CD4-positive, alpha-beta T cell treated with Interleukin-4 for 1 hour (primary cell): ENCODE data around the gene LHPP.

Experiments used
- DNase-seq, 2 donors: peaks; one replicate each; pipeline ENCODE4 v3.0.0-alpha.2; 2020 to 2022

Gene LHPP

DNA sequence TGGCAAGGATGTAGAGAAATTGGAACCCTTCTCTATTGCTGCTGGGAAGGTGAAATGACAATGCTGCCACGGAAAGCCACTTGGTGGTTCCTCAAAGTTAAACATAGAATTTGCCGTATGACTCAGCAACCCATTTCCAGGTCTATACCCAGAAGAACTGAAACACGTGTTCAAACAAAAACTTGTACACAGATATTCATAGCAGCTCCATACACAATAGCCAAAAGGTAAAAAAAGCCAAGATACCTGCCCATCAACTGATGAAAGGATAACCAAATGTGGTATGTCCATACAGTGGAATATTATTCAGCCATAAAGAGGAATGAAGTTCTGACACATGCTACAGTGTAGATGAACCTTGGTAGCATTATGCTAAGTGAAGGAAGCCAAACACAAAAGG, 39.1 kb downstream of the LHPP start:
- DNase-seq = no peak

DNA sequence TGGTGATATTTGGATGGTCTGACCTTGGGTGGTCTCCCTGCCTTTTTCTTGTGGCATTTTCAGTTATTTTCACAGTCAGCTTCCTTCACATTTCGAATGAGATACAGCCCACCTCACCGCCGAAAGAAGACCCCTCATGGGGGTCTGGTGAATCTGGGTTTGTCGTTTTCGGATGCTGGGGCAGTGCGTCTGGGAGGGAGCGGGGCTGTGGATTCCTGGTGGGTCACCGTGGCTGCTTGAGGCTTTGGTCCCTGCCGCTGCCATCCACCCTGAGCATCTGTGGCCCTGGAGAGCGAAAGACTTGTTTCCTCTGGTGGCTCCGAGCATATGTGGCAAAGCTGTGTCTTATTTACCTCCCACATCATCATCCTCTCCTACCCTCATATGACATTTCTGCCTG, 43.1 kb downstream of the LHPP start:
- DNase-seq = no peak

DNA sequence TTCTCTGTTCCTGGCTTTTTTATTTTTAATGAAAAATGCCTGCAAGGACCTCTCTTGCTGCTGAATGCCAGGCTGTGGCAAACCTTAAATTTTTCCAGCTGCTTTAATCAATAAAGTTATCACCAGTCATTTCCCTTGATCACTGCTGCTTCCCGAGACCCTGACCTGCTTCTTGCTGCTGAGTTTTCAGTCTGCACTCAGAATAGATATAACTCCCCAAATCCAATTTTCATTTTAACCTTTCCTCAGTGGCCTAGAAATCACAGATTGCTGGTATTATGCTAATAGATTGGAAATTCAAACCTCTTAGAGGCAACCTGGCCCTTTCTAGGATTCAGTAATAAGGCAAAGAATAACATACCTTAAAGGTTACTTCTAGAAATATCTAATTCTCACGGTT, 43.7 kb downstream of the LHPP start:
- no peak for DNase-seq

DNA sequence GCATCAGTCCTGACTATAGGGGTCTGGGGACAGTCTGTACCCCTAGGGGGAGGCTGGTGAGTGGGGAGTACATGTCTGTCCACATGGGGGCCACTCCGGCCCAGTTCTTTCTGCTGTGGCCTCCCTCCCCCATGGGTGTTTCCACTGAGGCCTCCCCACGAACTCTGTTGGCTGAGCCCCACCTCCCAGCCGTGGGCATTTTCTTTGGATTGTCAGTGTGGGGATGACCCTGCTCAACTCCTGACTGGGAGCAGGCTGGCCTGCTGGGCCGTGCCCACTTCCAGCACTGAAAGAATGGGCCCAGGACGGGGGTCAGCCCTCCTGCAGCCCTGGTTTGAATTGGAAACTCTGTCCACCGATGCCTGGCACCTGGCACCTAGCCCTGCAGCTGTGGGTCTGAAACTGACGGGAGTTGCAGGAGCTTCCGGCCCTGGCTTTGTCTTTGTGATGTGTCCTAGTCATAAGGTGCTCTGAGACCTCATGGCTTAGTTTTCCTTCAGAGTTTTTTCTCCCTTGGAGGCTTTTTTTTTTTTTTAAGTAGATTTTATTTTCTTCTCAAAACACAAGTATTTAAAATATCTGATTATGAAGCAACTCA, 46.5 kb downstream of the LHPP start:
- DNase-seq = no peak

DNA sequence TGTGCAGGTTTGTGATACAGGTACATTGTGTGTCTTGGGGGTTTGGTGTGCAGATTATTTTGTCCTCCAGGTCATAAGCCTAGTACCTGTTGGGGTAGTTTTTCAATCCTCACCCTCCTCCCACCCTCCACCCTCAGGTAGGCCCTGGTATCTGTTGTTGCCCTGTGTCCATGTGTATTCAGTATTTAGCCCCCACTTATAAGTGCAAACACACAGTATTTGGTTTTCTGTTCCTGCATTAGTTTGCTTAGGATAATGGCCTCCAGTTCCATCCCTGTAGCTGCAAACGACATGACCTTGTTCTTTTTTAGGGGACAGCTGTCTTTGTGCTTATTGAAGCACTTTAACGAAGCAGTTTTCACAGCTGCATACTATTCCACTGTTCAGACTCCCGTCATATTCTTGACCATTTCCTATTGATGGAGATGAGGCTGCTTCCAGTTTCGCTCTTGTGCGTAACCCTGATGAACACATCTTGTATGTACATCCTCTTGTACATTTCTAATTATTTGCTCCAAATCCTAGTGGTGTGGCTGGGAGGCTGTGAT, 47.4 kb downstream of the LHPP start:
- DNase-seq = no peak

DNA sequence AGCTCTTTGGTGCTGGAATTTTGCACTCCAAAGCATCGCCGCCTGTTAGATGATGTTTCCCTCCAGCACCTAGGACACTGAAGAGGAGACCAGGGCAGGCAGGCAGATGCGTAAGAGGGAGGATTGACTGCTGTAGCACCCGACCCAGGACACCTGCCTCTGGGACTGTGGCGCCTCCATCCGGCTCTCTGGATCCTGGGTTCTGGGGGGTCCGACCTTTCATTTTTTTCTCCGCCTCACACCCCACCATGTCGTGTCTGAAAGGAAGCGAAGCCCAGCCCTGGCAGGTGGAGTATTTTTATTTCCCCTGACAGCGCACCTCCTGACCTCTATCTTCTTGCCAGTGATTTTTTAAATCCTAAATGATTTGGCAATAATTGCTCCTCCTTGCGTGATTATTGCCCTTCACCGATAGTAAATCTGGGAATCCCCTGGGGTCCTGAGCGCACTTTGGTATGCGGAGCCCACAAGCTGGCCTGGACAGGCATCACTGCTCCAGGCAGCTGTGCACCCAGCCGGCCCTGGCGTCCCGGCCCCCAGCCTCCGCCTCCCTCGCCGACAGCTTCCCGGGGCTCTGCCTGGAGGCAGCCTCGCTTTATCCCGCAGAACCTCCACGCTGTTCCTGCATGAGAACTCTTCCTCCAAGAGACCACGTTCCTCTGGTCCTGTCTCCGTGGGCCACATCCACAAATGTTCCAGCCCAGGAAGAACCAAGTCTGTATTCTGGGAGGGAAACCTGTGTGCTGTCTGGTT, 48.4 kb downstream of the LHPP start:
- DNase-seq = no peak

DNA sequence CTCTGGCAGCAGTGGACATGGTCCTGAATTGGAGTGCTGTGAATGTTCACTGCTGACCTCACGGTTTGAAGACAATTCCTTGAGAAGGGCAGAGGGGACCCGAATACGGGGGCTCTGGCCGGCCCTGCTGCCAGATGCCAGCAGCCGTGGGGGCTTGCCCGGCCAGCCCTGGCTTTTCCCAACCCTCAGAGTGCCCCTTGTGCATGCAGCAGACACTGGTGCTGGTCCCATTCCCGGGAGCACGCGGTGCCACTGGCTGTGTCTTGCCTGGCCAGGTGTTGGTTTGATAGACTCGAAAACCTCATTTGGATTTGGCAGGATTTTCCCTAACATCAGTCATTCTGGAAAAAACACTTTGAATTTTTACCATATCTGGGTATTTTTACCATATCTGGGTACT, 49.1 kb downstream of the LHPP start:
- no peak for DNase-seq

DNA sequence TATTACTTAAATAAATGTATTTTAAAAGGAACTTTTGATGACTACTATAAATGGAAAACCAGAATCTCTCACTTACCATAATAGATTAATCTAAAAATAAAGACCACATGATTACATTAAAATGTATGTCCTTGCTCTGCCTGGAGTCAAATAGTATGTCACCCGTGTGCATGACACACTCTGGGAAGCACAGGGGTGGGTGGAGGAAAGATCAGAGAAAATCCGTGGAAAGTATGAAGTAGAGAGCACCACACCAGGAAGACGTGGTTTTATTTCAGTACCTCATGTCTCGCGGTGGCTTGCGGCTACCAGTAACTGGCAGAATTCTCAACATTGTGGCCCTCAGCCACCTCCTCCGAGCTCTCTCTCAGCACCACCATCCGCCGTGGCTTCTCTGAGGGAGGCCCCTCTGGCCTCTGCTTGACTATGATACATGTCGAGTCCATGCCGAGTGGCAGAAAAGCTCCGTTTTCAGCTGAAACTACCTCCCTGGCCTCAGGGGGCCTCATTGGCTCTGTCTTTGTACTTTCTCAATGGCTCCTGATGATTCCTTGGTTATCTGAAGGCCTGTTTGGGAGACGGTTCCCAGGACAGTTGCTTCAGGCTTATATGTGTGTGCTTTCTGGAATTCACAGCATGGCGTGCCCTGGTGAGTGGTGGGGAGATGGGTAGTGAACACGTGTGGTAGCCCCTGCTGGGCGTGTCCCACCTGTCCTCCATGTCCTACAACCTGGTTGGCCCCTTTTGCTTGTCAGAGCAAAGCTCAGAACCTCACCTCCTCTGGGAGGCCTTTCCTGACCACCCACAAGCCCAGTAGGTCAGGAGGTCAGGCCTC, 49.8 kb downstream of the LHPP start:
- no peak for DNase-seq

DNA sequence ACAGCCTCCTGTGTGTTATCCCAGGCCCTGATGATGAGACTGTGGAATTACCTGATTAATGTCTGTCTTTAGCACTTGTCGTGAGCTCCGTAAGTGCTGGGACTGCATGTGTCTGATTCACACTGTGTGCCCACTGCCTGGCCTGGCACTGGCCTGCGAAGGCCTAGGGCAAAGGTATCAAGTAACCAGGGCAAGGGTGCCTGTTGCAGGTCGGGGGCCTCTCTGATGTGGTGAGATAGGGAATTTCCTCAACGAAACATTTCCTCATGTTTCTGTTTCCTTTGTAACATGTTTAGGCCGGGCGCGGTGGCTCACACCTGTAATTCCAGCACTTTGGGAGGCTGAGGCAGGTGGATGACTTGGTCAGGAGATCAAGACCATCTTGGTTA, 50.4 kb downstream of the LHPP start:
- no peak for DNase-seq

DNA sequence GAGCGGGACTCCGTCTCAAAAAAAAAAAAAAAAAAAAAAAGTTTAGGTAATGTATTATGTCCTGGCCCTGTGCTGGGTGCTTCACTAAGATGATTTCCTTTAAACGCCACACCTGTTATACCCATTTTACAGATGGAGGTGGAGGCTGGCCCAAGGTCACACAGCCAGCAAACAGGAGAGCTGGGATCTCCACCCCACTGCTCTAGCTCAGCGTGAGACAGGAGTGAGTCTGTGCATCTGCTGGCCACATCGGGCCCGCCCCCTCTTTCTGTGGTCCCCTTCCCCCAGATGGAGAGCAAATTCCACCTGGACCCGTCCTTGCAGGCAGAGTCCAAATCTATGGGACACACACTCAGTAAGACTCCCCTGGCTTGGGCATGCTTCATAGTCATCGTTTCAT, 51.0 kb downstream of the LHPP start:
- no peak for DNase-seq

DNA sequence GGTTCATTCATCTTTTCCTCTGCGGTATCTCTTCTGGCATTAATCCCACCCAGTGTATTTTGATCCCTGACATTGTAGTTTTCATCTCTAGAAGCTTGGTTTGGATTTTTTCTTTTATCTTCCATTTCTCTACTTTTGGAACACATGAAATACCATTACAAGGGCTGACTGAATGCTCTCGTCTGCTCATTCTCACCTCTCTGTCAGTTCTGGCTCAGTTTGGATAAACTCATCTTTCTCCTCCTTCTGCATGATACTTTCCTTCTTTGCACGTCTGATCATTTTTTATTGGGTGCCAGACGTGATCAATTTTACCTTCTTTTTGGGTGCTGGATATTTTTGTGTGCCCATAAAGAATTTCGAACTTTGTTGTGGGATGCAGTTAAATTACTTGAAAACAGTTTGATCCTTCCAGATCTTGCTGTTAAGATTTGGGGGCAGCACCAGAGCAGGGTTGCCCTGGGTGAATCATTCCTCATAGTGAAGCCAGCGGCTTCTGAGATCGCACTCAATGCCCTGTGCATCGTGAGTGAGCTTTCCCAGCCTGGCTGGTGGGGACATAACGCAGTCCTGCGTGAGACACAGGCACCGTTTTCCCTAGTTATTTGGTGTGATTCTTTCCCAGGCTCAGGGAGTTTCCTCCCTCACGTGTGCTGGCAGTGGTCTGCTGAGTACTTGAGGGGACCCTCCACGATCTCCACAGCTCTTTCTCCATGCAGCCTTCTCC, 53.8 kb downstream of the LHPP start:
- DNase-seq = no peak

DNA sequence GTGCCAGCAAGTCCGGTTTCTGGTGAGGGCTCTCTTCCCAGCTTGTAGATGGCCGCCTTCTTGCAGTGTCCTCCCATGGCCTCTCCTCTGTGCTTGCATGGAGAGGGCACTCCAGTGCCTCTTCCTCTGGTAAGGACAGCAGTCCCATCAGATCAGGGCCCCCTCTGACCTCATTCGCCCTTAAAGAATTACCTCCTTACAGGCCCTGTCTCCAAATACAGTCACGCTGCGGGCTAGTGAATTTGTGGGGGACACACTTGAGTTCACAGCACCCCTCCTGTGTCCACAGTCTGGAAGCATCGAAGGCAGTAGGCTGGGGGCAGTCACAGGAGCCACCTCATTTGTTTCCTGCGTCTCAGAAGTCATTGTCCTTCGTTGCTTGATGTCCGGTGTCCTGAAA, 54.6 kb downstream of the LHPP start:
- DNase-seq = no peak

DNA sequence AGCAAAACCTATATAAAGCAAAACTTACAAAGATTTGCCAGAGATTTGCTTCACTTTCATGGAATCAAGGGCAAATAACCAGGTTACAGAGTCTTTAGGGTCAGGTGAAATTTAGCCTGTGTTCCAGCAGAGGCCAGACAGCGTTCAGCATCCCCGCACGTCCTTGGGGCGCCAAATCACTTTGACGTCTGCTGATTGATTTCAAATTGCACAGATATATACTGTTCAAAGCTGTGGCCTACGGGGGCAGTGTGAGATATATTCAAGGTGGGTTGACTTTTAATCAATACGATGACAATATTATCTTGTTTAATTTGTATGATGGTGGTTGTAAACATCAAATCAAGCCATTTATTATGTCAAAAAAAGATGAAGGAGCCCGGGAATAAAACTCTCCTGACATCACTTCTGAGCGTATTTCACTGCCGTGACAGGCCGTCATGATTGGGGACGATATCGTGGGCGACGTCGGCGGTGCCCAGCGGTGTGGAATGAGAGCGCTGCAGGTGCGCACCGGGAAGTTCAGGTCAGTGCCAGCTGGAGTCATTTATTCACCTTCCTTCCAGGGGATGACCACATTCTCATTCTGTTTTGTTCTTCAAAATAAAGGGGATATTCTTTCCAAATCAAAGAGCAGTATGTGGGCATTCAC, 55.2 kb downstream of the LHPP start:
- DNase-seq = no peak

DNA sequence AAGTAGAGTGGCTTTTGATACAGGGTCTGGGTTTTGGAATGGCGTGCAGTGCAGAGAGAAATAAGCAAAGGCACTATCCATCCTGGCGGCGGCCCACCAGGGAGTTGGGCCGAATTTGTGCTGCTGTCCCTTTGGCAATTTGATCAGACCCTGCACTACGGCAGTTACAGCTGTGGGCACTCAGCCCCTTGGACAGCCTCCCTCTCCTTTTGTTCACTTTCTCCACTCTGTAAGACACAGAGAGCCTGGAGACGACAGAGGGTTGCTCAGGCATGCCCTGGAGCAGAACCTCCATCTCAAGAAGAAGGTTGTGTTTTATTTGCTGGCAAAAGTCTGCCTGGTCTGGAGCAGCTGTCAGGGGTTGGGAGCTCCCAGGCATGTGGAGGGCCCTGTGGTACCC, 55.8 kb downstream of the LHPP start:
- DNase-seq = no peak

DNA sequence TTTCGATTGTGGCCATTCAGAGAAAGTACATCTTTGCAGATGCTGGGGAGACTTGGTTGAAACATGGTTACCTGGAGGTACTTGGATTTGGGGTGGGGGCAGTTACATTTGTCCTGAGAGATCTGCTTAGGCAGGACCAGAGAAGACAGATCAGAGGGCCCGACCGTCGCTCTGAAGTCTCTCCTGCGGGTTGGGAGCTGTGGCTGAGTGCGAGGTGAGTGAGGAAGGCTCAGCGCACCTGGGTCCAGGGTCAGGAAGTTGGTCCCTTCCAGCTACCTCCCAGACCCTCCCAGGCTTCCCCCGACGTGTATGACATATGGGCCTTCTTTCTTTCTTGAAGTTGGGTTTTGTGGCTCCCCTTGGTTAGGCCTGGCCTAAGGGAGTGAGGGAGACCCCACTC, 56.3 kb downstream of the LHPP start:
- DNase-seq = no peak

DNA sequence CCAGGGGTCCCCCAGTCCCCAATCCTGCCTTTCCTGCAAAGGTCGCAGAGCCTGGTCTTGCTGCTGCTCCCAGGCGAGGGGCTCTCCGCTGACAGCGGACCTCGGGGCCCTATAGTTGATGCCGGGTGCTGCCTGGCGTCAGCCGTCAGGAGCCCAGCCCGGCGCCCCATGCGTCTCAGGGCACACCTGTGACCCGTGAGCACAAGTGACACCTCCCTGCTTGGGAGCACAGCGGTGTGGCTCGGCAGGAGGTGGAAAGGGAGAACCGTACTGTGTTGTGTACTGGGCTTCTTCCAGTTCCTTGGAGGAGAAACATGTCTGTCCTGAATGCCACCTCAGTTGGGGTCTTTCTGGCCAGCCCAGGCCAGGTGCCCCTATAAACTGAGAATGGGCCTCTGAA, 56.7 kb downstream of the LHPP start:
- no peak for DNase-seq

DNA sequence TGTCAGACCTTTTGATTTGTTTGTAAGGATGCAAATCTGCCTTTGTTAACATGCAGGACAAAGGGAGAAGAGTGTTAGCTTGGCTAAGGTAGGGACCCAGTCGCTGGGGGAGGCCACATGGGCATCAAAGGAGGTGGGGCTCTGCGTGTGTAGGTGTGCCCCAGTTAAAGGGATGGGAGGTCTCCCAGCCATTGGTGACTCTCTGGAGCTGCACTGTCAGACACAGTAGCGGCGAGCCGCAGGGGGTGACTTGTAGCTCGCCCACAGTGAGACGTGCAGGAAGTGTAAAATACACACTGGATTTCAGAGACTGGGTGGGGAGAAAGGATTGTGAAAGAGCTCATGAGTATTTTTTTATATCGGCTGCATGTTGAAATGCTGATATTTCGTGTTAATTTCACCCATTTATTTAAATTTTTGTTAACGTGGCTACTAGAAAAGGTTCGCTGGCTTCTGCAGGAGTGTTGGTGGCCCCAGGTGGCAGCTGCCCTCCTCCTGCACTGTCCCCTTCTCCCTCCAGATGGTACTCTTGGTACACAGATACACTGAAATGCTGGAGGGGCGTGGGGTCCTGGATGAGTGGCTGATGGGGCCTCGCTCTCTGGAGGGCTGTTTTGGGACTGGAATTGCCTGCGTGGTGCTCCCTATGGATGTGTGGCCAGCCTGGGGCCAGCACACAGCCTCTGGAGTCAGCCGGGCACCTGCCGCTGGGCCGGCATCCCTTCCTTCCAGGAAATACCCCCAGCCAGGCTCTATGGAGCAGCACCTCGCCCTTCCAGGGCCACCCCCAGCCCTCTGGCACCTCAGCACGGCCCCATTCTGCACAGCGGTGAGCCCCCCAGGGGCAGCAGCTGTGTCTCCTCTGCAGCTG, 59.2 kb downstream of the LHPP start:
- no peak for DNase-seq

DNA sequence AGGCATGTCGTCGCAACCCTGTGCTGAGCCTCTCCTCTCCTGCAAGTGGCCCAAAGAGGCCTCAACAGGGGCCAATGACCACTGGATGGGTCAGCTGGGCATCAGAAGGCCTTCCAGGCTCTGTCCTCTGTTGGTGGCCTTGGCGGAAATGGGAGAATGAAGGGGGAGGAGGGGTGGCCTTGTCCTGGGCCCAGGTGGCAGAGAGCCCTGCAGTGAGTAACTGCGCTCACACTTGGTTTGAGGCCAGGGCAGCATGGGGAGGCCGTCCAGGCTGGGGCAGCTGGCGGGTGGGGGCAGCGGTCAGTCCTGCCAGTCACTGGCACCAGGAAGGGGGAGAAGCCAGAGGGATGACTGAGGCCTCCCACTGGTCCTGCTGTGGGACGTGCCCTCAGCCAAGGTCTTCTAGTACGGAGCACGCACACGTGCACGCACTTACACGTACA, 59.8 kb downstream of the LHPP start:
- DNase-seq = no peak

DNA sequence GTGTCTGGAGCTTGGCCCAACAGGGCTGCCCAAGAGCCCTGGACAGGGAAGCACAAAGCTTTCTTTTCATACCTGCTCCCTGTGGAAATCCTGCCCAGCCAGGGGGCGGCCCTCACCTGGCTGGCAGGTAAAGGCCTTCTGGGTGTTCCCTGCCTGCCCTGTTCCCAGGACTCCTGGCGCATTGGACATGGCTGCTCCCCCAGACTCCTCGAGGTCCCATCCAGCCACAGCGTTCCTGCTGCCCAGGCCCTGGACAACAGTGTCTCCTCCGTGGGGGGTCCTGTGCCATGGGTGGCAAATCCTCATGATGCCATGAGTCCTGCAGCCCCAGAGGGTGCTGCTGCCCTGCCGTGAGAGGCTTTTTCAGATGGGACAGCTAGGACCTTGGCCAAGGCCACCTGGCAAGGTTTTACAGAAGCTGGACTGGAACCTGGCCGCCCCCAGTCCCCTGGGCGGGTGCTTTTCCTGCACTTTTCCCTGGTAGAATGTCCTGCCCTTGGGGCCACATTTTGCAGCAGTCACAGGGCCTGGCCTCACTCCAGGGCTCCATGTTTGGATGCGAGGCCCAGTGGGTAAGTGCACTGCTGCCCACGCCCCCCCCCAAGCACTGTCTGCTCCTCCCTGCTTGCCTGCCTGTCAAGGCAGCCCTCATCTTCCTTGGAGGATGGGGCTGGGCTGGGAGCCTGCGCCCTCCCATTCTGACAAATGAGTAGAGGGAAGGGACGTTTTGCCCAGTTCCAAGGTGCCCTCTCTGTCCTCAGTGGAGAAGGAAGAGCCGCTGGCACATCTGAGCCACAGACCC, 60.7 kb downstream of the LHPP start:
- DNase-seq = no peak
